Femur (tissue), 1 donor: Measurements from ENCODE around the gene NPHS2.
"Not testable (repeated sequence)": the region's sequence is repeated elsewhere in the genome, so short reads cannot be mapped to it uniquely, and the experiment has no call there.

Experiments
- DNase-seq: peaks from one replicate; pipeline ENCODE4 v3.0.0-alpha.2; 2017

The NPHS2 gene

DNA sequence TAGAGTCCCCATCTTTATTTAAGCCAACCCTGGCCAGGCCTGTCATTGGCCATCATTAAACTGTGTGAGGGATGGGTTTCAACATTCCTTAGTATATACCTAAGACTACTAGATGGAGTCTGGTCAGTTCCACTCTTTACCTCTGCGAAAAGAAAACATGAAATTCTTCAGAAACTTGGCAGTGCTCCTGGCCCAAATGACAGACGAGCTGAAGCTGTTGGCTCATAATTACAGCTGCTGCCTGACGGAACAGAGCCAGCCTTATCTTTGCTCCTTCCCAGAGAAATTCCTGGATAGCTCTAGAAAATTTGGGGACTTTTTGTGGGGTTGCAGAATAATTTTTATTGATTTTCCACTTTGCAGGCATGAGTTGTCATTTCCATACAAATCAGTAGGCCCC, 30.4 kb downstream of the NPHS2 start:
- peak; percentile 30 for DNase-seq

DNA sequence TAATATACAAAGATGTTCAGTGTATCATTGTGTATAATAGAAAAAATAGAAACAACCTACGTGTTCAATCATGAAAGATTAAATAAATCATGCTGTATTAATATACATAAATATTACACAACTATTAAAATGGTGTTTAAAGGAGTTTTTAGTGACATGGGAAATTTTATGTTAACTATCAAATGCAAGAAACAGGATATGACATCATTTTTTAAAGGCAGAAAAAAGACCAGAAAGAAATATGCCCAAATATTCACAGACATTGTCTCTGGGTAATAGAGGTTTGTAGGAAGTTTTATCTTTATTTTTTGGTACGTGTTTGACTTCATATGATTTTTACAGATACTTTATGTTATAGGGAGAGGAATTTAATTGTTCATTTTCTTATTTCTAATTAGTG, 34.0 kb downstream of the NPHS2 start:
- DNase-seq: no peak

DNA sequence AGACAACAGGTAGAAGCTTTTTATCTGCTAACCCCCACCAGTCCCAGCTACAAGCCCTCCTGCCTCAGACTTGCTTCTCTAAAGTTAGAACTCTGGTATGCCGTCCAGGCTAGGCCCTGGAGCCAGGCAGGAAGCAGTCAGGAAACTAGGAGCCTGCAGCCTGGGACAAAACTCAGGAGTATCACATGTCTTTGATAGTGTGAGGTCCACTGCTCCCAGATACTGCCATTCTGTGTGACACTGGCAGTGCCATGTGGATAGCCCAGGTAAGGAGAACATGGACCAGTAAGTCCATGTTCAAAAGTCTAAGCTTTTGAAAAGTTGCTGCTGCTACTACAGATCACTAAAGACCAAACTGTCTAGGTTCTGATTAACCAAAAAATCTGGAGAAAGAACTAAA, 45.4 kb downstream of the NPHS2 start:
- no peak for DNase-seq

DNA sequence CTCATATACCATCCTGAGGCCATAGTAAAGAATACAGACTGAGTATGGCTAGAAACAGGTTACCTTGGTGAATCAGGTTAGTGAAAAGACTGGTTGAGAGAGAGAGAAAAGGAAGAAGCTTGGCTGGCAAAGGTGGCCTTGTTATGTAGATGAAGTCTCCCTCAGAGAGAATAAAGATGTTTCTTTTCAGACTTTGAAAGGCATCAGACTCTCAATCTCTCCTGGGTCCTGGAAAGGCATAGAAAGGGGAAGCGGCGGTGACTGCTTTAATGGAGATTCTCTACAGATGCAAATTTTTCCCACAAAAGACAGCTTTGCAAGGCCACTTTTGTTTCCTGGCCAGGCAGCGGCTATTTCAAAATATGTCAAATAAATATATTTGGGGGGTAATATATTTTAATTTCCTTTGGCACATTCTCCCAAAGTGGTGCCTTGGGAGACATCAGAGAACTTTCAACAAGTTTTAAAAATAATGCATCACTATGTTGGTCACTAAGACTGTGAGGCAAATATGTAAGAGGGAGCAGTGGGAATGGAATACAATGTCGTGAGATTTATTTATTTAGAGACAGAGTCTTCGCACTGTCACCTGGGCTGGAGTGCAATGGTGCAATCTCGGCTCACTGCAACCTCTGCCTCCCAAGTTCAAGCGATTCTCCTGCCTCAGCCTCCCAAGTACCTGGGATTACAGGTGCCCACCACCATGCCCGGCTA, 46.1 kb downstream of the NPHS2 start:
- no peak for DNase-seq

DNA sequence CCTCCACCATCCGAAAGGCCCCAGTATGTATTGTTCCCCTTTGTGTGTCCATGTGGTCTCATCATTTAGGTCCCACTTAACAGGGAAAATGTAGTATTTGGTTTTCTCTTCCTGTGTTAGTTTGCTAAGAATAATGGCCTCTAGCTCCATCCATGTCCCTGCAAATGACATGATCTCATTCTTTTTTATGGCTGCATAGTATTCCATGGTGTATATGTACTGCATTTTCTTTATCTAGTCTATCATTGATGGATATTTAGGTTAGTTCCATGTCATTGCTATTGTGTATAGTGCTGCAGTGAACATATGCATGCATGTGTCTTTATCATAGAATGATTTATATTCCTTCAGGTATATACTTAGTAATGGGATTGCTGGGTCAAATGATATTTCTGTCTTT, 57.2 kb downstream of the NPHS2 start:
- not testable (repeated sequence) for DNase-seq

DNA sequence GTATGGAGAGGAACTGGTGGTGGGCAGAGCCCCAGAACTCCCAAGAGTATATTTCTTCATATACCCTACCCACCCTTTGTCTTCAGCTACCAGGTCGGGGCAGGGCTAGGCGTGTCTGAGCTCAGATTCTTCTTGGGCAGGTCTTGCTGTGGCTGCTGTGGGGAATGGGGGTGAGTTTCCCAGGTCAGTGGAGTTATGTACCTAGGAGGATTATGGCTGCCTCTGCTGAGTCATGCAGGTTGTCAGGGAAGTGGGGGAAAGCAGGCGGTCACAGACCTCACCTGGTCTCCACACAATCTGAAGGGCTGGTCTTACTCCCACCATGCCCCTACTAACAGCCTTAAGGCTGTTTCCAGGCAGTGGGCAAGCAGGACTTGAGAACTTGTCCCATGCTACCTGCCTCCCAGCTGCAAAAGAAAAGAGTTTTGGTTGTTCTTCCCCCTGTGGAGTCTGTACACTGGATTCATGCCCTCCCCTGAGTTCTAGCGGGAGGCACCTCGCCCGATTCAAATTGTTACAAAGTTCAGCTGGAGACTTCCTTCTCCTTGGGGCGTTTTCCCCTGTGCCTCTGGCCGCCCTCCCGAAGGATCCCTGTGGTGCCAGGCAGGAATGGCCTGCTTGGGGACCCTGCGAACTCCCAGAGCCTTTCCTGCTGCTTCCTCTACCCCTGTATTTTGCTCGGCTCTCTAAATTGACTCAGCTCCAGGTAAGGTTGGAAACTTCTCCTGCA, 58.6 kb downstream of the NPHS2 start:
- DNase-seq: no peak

DNA sequence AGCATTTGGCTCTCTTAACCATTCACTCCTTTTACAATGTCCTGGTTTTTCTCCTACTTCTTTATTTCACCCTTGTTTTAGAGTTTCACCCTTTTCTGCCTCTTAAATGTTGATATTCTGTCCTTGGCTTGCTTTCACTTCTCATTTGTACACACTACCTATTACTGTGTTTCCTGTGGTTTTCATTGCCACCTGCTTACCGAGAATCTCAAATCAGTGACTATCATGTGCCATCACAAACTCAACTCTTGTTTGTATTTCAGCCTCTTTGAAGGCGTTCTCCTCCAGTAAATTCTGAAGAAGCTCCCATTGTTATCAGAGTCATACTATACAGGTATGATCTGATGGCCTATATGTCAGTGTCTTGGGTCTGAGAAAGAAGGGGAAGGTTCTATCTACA, 65.7 kb downstream of the NPHS2 start:
- DNase-seq: no peak

DNA sequence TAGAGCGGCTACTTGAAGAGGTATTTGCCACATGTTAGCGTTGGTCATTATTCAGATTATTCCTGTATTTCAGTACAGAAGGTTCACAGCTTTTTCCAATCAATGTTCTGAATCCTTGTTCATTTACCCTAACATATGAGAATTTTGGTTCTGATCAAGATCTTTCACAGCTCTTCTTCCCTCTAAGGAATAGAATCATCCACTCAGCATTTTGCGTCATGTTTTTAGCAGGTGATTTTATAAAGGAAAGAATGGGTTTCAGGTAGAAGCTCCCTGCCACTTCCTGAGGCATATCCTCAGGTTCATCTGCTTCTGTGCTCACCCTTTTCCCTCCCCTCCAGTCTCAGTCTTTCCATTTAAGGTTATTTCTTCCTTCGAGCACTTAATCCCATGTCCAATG, 66.4 kb downstream of the NPHS2 start:
- DNase-seq: no peak

DNA sequence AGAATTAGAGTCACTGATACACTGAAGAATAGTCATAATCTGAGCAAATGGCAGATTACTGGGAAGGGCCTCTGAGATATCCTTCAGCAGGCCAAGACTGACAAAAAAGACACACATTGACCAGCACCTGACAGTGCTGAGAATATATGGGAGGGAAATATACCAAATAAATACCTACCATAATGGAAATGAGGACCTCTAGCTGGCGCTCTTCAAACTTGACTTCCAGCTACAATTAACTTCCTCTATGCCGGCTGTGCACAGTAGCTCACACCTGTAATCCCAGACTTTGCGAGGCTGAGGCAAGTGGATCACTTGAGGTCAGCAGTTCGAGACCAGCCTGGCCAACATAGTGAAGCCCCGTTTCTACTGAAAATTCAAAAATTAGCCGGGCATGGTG, 69.5 kb downstream of the NPHS2 start:
- DNase-seq: no peak
